GM21737 (cell line): Measurements from ENCODE around the gene COL4A5.
"Not testable (repeated sequence)": the region's sequence is repeated elsewhere in the genome, so short reads cannot be mapped to it uniquely, and the experiment has no call there.

Source experiments
- ATAC-seq: cut with Tn5 transposase; IDR thresholded peaks from one replicate; pipeline ENCODE4 v1.9.1; 2021; ENCODE audit warnings: mild to moderate bottlenecking, moderate library complexity; ENCODE audit not compliant: unreplicated experiment

The COL4A5 gene

GRCh38 chrX:108453841-108454240 is 14.2 kb downstream of the COL4A5 start:
- ATAC-seq, result no peak

DNA sequence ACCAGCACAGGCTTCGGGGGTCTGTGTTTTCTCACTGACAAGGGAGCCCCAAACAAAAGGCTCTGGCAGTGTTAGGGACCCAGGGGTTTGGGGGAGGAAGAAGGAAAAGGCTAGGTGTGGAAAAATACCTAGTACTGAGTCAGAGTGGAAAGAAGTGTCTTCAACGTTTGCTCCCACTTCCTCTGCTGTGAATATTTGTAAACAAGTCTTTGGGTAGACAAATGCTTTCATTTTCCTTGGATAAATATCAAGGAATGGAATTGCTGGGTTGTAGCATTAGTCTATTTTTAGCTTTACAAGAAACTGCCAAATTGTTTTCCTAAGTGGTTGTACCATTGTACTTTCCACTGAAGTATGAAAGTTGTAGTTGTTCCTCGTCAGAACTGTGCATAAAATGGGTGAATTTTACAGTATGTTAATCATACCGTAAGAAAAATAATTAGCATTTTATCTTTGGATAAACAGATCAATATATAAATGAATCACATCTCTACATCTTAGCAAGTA is 17.4 kb downstream of the COL4A5 start:
- ATAC-seq, result no peak

- no peak for ATAC-seq
Observed at GRCh38 chrX:108464604-108465003, 25.0 kb downstream of the COL4A5 start.

DNA sequence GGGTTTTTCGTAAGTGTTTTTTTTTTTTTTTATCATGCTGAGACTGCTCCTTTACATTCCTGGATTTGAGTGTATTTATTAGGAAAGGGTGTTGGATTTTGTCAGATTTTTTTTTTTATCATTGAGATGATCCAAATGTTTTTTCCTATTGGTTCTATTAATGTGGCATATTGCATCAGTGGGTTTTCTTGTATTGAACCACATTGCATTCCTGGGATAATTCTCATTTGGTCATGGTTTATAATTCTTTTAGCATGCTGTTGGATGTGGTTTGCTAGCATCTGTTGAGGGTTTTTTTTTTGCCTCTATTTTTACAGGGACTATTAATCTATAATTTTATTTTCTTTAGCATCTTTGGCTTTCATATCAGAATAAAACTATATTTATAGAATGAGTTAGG is 28.8 kb downstream of the COL4A5 start:
- no peak for ATAC-seq

DNA sequence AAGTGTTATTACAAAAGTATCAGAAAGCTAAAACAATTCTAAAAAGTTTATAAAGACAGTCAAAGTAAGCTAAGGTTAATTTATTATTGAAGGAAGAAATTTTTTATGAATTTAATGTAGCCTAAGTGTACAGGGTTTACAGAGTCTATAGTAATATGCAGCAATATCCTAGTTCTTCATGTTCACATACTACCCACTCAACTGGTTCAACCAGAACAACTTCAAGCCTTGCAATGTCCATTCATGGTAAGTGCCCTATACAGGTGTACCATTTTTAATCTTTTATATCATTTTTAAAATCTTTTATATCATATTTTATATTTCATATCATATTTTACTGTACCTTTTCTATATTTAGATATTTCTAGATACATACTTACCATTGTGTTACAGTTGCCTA is 34.3 kb downstream of the COL4A5 start:
- no peak for ATAC-seq

DNA sequence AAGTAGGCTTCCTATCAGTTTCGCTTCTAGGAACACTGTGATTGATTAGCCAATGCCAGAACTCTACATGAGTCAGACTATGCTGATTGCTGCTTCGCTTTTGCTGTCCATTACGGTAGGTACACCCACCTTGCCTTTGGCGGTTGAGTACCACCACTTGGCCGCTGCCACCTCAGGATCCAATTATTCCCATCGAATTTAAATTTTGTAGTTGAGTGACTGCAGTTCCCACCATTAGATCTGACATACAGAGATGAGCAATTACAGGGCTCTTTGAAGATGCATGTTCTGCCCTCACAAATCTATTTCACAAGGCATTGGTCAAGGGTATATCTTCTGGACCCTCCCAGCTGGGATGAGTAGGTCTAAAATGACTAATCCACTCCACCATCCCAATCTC is 41.9 kb downstream of the COL4A5 start:
- not testable (repeated sequence) for ATAC-seq

- ATAC-seq, result no peak
Observed at GRCh38 chrX:108484251-108484650, 44.6 kb downstream of the COL4A5 start.

DNA sequence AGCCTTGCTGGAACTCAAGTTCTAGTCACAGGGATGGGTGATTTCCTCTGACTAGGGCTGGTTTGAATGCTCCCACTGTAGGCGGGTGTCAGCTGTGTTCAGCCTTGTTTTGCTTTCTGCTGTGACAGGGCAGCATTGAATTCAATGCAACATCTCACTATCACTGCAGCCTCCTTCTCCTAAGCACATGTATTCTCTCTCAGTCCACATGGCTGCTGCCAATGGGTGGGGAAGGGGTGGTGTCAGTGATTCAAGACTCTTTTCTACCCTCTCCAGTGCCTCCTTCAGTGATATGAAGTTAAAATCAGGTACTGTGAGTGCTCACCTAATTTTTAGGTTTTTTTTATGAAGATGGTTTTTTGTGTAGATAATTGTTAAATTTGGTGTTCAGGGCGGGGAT is 46.3 kb downstream of the COL4A5 start:
- ATAC-seq, result no peak

DNA sequence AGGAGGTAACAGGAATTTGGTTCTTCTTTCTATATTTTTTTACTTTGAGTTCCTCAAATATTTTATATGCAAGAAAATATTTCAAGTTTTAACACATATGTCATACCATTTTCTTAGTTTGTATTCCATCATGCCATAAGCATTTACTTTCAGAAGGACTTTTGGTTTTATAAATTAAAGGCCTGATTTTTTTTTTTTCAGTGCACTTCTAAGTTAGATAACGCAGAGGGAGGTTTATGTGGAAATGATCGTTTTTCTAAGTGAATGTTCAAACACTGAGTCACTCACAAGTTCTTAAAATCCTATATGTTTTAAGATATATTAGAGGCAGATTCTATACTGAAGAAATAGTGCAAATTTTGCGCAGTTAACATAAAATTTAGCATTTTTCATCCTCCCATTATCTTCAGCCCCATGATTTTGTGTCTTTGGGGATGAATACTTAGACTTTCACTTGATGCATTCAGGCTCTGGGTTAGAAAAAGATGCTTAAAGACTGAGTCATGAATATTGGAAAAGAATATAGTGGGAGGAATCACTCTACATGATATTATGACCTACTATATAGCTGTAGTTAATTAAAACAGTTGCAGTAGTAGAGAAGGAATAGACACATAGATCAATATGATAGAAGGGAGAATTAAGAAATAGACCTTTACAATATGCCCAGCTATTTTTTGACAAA is 54.9 kb downstream of the COL4A5 start:
- no peak for ATAC-seq

- ATAC-seq, result no peak
Observed at GRCh38 chrX:108511721-108512120, 72.1 kb downstream of the COL4A5 start.

- ATAC-seq, result no peak
Observed at GRCh38 chrX:108516184-108516583, 76.5 kb downstream of the COL4A5 start.

- no peak for ATAC-seq
Observed at GRCh38 chrX:108527724-108528123, 88.1 kb downstream of the COL4A5 start.

- no peak for ATAC-seq
Observed at GRCh38 chrX:108537005-108537404, 97.4 kb downstream of the COL4A5 start.

DNA sequence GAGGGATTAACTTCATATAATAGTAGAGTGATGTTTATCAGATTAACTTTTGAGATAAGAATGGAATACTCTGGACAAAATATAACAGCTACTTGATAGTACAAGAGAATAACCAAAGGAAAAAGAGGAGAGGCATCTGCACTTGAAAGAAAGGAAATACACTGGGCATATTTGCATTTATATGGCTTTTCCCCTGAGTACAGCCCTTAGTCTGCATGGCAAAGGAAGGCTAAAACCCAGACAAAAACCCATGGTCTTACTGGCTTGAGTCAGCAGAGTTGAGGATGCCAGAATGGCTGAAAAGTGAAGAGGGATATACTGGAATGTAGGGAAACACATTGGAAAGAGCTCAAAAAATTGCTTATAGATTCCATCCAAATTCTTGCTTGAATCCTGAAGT is 101.6 kb downstream of the COL4A5 start:
- ATAC-seq, result no peak

- no peak for ATAC-seq
Observed at GRCh38 chrX:108557580-108557979, 117.9 kb downstream of the COL4A5 start.

DNA sequence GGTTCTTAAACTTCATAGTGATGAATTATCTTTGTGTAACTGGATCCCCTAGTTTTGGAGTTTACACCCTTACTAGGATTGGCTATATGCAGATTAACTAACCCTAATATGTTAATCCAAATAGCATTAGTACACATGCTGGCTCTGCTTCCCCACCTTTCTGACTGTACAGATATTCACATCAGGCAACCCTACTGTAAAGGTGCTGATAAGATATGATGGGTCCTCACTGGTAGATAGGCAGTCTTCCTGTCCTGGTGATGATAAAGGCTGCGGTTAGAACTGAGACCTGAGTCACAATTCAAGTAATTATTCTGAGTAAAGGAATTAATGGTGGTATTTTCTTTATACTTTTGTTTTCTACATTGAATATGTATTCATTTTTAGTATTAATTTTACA is 118.6 kb downstream of the COL4A5 start:
- ATAC-seq, result no peak

DNA sequence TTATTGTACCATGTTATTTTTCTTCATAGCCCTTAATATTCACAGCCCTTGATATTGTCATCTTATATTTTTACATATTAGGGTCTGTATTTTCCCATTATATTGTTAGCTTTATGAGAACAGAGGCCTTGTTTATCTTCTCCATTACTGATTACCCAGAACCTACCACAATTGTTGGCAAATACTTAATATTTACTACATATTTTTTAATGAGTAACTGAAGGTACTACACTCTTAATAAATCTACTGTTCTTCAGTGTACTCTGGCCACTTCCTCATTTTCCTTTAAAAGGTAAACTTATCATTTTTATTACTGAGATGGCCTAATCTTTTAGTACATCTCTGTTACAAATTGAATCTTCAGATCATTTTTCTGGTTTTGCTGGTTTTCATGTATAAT is 133.5 kb downstream of the COL4A5 start:
- no peak for ATAC-seq

DNA sequence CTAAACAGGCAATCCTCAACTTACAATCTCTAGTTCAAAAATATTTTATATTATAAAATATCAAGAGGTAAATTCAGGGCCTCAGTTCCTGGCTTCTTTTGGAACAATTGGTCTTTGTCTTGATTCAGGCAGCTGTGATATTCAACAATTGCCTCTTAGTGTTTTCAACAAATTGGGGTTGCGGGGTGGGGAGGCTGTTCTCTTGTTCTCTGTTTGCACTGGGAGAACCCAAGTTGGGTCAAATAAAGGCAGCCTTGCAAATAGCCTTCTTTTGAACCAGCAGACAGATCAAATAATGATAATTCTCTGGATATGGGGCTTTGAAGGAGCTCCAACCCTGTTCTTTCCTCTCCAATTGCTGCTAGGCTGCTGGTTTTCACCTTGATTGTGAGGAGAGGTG is 142.5 kb downstream of the COL4A5 start:
- no peak for ATAC-seq

- ATAC-seq, result no peak
Observed at GRCh38 chrX:108584617-108585211, 145.1 kb downstream of the COL4A5 start.

GRCh38 chrX:108590496-108590895 is 150.9 kb downstream of the COL4A5 start:
- no peak for ATAC-seq

DNA sequence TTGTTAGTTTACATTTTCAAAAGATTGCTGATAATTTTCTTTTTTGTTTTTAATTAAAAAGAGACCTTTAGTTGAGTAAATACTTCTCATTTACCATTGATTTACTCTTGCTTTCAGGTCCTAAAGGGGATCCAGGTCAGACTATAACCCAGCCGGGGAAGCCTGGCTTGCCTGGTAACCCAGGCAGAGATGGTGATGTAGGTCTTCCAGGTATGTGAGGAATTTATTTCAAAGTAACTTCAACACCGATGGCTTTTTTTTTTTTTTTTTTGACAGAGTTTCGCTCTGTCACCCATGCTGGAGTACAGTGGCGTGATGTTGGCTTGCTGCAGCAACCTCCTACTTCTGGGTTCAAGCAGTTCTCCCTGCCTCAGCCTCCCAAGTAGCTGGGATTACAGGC is 161.6 kb downstream of the COL4A5 start:
- ATAC-seq, result no peak

DNA sequence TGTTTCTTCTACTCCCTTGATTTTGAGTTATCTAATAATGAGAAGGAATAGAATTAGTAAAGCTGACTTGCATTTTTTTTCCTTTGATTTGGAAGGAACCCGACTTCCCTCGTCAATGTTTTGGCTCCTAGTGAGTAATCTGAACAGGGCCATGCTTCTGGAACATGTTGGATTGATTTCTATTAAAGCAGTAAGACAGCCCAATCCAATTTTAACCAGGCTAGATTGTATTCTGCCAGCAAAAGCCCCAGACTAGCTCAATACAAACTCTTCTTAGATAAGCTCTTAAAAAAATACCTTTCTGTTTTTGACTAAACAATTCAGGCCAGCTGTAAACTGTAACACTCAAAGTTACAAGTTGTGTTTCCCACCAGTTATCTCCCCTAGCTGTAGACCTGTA is 170.5 kb downstream of the COL4A5 start:
- ATAC-seq, result no peak

DNA sequence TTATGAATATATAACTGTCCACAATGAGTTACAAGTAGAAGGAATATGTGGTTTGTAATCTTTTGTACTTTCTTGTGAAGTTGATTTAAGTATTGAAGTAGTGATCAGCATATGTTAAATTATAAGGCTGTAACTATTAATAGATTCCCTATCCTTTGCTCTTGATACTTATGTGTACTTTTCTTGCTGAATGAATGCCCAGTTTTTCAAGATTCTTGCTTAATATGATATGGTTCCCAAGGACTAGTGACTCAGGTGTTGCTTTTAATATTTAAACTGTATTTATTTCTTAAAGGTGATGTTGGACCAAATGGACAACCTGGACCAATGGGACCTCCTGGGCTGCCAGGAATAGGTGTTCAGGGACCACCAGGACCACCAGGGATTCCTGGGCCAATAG is 175.0 kb downstream of the COL4A5 start:
- no peak for ATAC-seq
